Right lobe of liver (tissue), 4 donors: ENCODE results near the gene DYDC1.

Source experiments
- POLR2A ChIP-seq: fragments of 450-650 bp; IDR thresholded peaks from one replicate; pipeline ENCODE4 v1.6.1; 2017; ENCODE audit warnings: antibody characterized with exemption, mild to moderate bottlenecking
- TF ChIP-seq, protein P1 (sequence below), 4 donors: fragments of 200-600 bp in 3 of 4; fragments of 450-650 bp in 1 of 4; IDR thresholded peaks; one replicate each; pipeline versions ENCODE4 v1.5.1 to v1.8.0; 2016 to 2022; ENCODE audit warnings: antibody characterized with exemption in 4 of 4, mild to moderate bottlenecking in 2 of 4
- donor health status: DM: no; HTN: no; CAD: no.
- donor health status: DM: no; HTN: no; CAD: no.
- donor health status: DM: no; HTN: yes; CAD: no.

DNA sequence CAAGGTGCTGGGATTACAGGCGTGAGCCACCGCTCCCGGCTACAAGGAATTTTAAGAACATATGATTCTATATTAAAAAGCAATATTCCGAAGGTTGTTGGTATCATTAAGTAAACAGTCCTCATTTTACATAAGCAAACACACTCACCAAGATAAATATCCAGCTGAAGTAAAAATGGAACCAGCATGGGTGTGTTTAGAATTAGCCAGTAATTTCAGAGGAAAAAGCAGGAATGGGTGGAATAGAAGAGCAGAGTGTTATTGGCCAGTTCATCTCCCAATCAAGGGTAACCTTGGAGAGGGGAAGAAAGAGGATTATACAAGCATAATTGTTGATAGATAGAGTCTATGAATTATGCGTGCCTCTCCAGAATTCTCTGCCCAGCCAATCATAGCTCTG is 35.4 kb downstream of the DYDC1 start:
- TF ChIP-seq, protein P1, sequence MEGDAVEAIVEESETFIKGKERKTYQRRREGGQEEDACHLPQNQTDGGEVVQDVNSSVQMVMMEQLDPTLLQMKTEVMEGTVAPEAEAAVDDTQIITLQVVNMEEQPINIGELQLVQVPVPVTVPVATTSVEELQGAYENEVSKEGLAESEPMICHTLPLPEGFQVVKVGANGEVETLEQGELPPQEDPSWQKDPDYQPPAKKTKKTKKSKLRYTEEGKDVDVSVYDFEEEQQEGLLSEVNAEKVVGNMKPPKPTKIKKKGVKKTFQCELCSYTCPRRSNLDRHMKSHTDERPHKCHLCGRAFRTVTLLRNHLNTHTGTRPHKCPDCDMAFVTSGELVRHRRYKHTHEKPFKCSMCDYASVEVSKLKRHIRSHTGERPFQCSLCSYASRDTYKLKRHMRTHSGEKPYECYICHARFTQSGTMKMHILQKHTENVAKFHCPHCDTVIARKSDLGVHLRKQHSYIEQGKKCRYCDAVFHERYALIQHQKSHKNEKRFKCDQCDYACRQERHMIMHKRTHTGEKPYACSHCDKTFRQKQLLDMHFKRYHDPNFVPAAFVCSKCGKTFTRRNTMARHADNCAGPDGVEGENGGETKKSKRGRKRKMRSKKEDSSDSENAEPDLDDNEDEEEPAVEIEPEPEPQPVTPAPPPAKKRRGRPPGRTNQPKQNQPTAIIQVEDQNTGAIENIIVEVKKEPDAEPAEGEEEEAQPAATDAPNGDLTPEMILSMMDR (IDR thresholded peaks at IDR 0.05), result no peak
- TF ChIP-seq POLR2A, result no peak
